GF-D8 (cell line): ENCODE data around the gene ATG3.
A peak's percentile ranks its signal among the peaks of the same experiment; 100 is the strongest.
"Not testable (repeated sequence)": the region's sequence is repeated elsewhere in the genome, so short reads cannot be mapped to it uniquely, and the experiment has no call there.

ENCODE experiments used
- DNase-seq: peaks from one replicate; lab custom pipeline; 2025; lab: John Stamatoyannopoulos, UW

The ATG3 gene

GRCh38 chr3:112560721-112561483, 860 bp downstream of the ATG3 start:
- peak; percentile 13 for DNase-seq

- DNase-seq: no peak
These were observed 1.5 kb downstream of the ATG3 start for GRCh38 chr3:112560307-112560706.

- peak; percentile 34 for DNase-seq
These were observed 3.8 kb downstream of the ATG3 start for GRCh38 chr3:112557976-112558375.

GRCh38 chr3:112555535-112556170, 6.1 kb downstream of the ATG3 start:
- no peak for DNase-seq

GRCh38 chr3:112550859-112551258, 10.9 kb downstream of the ATG3 start:
- DNase-seq: no peak

GRCh38 chr3:112546216-112546759, 15.5 kb downstream of the ATG3 start:
- DNase-seq: no peak

GRCh38 chr3:112539825-112540650, 21.7 kb downstream of the ATG3 start:
- DNase-seq: no peak

- DNase-seq: no peak
These were observed 30.4 kb downstream of the ATG3 start for GRCh38 chr3:112531358-112531781.

- DNase-seq: no peak
These were observed 31.2 kb downstream of the ATG3 start for GRCh38 chr3:112530573-112530972.

GRCh38 chr3:112524127-112524526, 37.6 kb downstream of the ATG3 start:
- not testable (repeated sequence) for DNase-seq

- DNase-seq: peak; percentile 2
These were observed 42.2 kb downstream of the ATG3 start for GRCh38 chr3:112519424-112520001.

- not testable (repeated sequence) for DNase-seq
These were observed 42.8 kb downstream of the ATG3 start for GRCh38 chr3:112518970-112519369.

- no peak for DNase-seq
These were observed 47.1 kb downstream of the ATG3 start for GRCh38 chr3:112514527-112515128.

- no peak for DNase-seq
These were observed 49.4 kb downstream of the ATG3 start for GRCh38 chr3:112512320-112512719.

GRCh38 chr3:112508860-112509259, 52.9 kb downstream of the ATG3 start:
- no peak for DNase-seq

- DNase-seq: no peak
These were observed 53.5 kb downstream of the ATG3 start for GRCh38 chr3:112508261-112508660.

- DNase-seq: no peak
These were observed 55.9 kb downstream of the ATG3 start for GRCh38 chr3:112505907-112506306.

- no peak for DNase-seq
These were observed 57.6 kb downstream of the ATG3 start for GRCh38 chr3:112504123-112504522.

GRCh38 chr3:112503304-112503972, 58.3 kb downstream of the ATG3 start:
- no peak for DNase-seq

GRCh38 chr3:112500621-112501020, 61.1 kb downstream of the ATG3 start:
- DNase-seq: no peak
